HG02885 (cell line): ENCODE measurements around the gene NLRP9.

Experiments used
- ATAC-seq: cut with Tn5 transposase; IDR thresholded peaks from one replicate; pipeline ENCODE4 v1.9.1; 2021; ENCODE audit warnings: mild to moderate bottlenecking; ENCODE audit not compliant: unreplicated experiment, poor library complexity

Gene NLRP9

GRCh38 chr19:55704494-55705245 is 33.5 kb downstream of the NLRP9 start:
- no peak for ATAC-seq

DNA sequence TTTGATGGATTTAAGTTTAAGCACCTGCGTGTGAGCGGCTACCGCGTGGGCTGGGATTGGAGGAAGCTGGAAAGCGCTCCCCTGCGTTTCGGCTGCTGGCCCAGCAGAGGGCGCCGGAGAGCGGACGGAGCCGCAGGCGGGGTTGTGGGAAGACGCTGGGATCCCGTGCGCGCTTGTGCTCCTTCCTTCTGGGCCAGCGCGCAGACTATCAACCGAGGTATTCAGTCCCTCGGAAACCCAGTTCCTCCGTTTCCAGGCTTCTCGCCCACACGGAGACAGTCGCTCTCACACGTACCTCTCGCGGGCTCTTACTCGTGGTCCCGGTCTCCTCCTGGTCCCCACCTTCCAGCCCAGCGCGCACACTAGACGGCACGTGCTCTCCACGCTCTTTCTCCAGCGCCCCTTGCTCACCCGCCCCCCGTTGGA is 34.4 kb downstream of the NLRP9 start:
- no peak for ATAC-seq

GRCh38 chr19:55702131-55702627 is 36.0 kb downstream of the NLRP9 start:
- no peak for ATAC-seq

- no peak for ATAC-seq
Measured at GRCh38 chr19:55700813-55701212, 37.4 kb downstream of the NLRP9 start.

DNA sequence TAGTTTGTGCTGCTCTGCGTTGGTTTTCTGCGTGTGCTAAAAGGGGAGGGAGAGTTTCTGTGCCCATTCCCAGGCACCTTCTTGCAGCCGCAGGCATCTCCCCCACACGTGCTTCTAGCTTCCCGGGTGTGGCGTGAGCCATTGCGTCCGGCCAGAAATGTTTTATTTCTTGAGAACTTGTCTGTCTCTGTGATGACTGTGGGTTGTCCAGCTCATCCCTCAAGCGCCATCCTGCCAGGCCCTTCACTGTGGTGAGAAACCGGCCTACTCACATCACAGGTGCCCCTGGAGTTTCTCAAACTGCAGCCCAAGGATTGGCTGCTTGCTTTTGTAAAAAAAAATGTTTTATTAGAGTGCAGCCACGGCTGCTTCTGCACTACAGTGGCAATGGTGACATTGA is 39.0 kb downstream of the NLRP9 start:
- ATAC-seq, result no peak

DNA sequence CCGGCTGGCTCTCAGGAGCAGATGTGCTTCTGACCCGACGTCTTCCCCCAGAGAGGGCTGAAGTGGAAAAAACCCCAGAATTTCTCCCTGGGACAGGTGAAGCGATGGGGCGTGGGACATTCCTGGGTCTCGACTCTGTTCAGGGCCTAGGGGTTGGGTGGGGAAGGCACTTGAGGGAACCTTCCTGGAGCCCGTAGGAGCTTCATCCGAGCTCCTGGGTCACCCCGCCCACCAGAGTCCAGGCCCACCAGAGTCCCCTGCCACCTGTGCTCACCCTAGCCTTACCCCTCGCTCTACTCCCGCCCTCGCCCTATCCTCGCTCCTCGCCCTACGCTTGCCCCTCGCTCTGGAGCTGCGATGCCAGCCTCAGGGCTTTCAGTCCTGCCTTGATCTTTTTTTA is 39.9 kb downstream of the NLRP9 start:
- ATAC-seq, result no peak

DNA sequence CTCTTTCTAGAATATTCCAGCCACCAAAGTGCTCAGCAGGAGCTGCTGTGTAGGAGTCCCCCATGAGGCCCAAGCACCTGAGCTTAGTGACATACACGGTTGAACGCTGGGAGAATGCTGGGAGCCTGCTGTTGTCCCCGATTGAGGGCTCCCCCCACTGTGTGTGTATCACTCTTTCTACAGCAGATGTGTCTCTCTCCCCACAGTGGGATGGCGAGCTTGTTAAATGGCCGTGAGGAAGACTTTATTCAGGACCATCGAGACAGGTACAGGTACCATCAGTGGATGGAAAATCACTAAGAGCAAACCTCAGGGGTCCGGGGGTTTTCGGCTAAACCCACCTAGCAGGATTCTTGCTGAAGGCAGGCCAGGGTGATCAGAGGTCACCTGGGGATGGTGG is 40.5 kb downstream of the NLRP9 start:
- ATAC-seq, result no peak

GRCh38 chr19:55697069-55697440 is 41.1 kb downstream of the NLRP9 start:
- ATAC-seq, result no peak

- ATAC-seq, result no peak
Measured at GRCh38 chr19:55696301-55697068, 41.7 kb downstream of the NLRP9 start.

DNA sequence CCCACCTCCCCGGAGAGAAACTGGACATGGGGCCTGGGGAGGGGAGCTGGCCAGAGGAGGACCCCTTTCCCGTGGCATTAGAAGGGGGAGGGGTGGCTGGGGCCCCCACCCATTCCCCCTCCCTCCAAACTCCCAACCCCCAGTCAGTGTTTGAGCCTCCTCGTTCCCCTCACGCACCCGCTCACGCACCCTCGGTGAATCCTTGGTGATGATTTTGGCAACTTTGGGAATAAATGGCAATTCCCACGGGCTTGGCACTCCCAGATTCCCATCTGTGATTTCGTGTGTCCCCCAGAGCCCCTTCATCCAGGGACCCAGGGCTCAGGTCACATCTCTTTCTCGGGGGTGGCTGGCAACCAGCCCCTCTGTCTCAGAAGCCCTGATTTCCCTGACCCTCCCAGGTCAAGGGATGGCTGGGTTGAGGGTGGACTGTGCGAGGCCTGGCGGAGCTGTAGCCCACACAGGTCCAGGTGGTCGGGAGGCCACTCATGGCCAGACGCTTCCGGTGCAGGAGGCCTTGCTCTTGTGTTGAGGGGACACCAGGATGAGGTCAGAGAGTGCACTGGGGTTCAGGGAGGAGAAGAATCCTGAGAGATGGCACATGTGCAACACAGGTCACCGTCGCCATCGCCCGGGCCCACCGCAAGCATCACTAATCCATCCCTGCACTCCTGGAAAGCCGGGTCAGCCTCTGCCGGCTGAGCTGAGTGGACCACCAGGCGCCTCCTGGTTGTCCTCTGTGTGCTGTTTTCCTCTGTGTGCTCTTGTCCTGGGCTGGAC is 42.5 kb downstream of the NLRP9 start:
- no peak for ATAC-seq

- ATAC-seq, result no peak
Measured at GRCh38 chr19:55694656-55695491, 43.3 kb downstream of the NLRP9 start.

DNA sequence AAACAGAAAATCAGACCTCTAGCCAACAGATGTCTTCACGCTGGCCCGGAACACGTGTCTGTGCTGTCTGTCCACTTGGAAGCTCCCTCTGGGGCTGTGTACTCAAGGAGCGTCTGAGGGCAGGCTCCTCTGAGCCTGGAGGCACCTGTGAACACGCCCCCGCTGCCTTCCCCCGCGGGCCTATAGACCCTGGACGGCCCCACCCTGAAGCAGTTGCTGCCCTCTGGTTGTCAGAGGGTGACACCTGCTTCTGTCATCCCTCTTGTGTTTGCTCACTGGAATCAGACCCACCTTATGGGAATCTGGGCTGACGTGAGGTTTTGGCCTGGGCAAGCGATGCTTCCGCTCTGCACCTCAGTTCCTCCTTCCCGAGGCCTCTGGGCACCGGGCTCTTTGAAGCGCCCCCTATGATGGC is 44.0 kb downstream of the NLRP9 start:
- no peak for ATAC-seq

- ATAC-seq, result no peak
Measured at GRCh38 chr19:55693336-55693974, 44.7 kb downstream of the NLRP9 start.

- ATAC-seq, result no peak
Measured at GRCh38 chr19:55692681-55693081, 45.5 kb downstream of the NLRP9 start.

- ATAC-seq, result no peak
Measured at GRCh38 chr19:55691561-55692481, 46.4 kb downstream of the NLRP9 start.

DNA sequence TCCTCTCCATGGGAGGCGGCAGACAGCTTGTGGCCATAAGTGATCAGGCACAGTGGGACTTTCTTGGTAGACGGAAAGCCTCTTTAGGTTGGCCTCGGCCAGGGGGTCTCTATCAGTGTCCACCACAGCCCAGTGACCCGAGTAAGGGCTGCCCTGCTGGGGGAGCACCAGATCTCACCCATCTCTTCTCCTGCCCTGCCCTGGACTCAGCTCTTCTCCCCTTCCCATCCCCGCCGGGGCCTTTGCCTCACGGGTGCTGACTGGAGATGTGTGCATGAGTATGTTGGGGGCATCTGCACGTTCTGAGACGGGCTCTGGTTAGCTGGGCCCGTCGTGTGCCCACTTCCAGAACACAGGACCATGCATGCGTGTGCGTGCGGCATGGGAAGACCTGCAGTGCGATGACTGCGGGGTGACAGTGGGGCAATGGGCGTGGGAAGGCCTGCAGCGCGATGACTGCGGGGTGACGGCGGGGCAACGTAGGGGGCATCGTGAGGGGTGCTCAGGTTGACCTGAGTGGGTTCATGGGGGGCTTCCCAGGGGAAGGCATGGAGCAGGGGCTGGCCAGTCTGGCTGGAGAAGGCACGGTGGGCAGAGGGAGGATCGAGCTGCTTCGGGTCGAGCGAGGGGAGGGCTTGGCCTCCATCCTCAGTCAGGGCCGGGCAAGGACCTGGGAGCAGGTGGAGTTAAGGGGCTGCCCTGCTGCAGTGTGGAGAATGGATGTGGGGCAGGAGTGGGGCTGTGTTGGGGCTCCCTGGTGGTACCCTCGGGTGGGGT is 47.2 kb downstream of the NLRP9 start:
- ATAC-seq, result no peak

GRCh38 chr19:55690109-55690768 is 48.0 kb downstream of the NLRP9 start:
- no peak for ATAC-seq
